Lung (tissue), 12 donors: ENCODE measurements around the gene DIO2. TPM values are rescaled to one million over a fixed set of nuclear protein-coding genes. Genes with fewer than 3 reads are reported as not detected.

Experiments
- ATAC-seq: fragments of 200-7000 bp; cut with Tn5 transposase; one replicate; pipeline ENCODE4 v1.9.1; 2020; ENCODE audit warnings: moderate number of reproducible peaks; ENCODE audit not compliant: insufficient read depth, low FRiP score
- DNase-seq, 3 donors: peaks; one replicate each; pipeline ENCODE4 v3.0.0-alpha.2; 2013 to 2017
- H3K27ac ChIP-seq, 2 donors: one replicate each; pipeline ENCODE4 v1.5.1; 2013; ENCODE audit warnings: mild to moderate bottlenecking in 2 of 2, moderate library complexity in 2 of 2, control low read depth in 1 of 2, inconsistent platforms in 1 of 2, low read depth in 1 of 2, low read length in 1 of 2
- H3K27me3 ChIP-seq, 3 donors: one replicate each; pipeline ENCODE4 v1.5.1; 2013; ENCODE audit warnings: low read length in 2 of 3; ENCODE audit not compliant: control insufficient read depth in 3 of 3, insufficient read depth in 3 of 3
- H3K36me3 ChIP-seq, 4 donors: one replicate each; pipeline ENCODE4 v1.5.1; 2013; ENCODE audit warnings: low read length in 4 of 4, mild to moderate bottlenecking in 1 of 4, moderate library complexity in 1 of 4; ENCODE audit not compliant: control insufficient read depth in 4 of 4, insufficient read depth in 4 of 4
- H3K4me1 ChIP-seq, 5 donors: one replicate each; pipeline ENCODE4 v1.5.1; 2013; ENCODE audit warnings: low read length in 5 of 5, mild to moderate bottlenecking in 2 of 5, moderate library complexity in 1 of 5; ENCODE audit not compliant: control insufficient read depth in 5 of 5, insufficient read depth in 5 of 5
- H3K4me3 ChIP-seq: one replicate; pipeline ENCODE4 v1.5.1; 2013; ENCODE audit warnings: mild to moderate bottlenecking, control low read depth, moderate library complexity
- H3K9ac ChIP-seq, 2 donors: one replicate each; pipeline ENCODE4 v1.5.1; 2013; ENCODE audit warnings: low read length in 2 of 2, control low read depth in 1 of 2; ENCODE audit not compliant: insufficient read depth in 1 of 2
- H3K9me3 ChIP-seq, 4 donors: one replicate each; pipeline ENCODE4 v1.5.1; 2013; ENCODE audit warnings: low read length in 3 of 4, mild to moderate bottlenecking in 1 of 4, moderate library complexity in 1 of 4; ENCODE audit not compliant: control insufficient read depth in 4 of 4, insufficient read depth in 3 of 4
- CTCF ChIP-seq: IDR thresholded peaks from 2 replicates; pipeline ENCODE4 v1.5.1; 2012; ENCODE audit warnings: mild to moderate bottlenecking; ENCODE audit errors: control extremely low read depth, extremely low read depth
- WGBS, 2 donors: extraction: QIAGEN DNeasy Blood & Tissue Kit; methylation state at CpG; one replicate each; pipeline ENCODE4 v1.1.7; 2013; 5-methylcytosine and 5-hydroxymethylcytosine counted together
- polyA plus RNA-seq, 2 donors: library from polyadenylated mRNA; stranded (reverse); fragments of 200-250 nt; gene quantifications; one replicate each; pipeline ENCODE4 v1.2.1, GENCODE V29; 2013
- total RNA-seq, 2 donors: library from RNA; depleted of rRNA in 1 of 2; stranded (reverse); fragments of >200 nt in 1 of 2; gene quantifications; one replicate each; pipeline ENCODE4 v1.2.1, GENCODE V29; 2014 to 2021
- donor health status: control.
- donor health status: control.
- donor health status: Bipolar disorder and iron deficiency.
- donor health status: healthy.
- donor health status: DM: yes; HTN: yes; CAD: no.

DIO2 gene
- total and polyA plus RNA-seq, 4 donors: 0.18 to 1.4 (median 0.50) TPM

GRCh38 chr14:80215081-80215480 lies 3.8 kb upstream of the DIO2 start:
- no peaks in the 10 kb centered on the region for H3K27me3 ChIP-seq
- H3K4me1 ChIP-seq: peaks cover 0 to 17% (median 0%) of the 10 kb centered on the region in 5 donors
- no peak for TF ChIP-seq CTCF
- no peak overlapping the region for H3K27ac ChIP-seq
- H3K36me3 ChIP-seq: no peaks in the 10 kb centered on the region
- ATAC-seq (no peak), DNase-seq (no peak)
- no peak overlapping the region for H3K4me3 ChIP-seq
- no peaks in the 10 kb centered on the region for H3K9me3 ChIP-seq
- 87 to 91% methylated on average over 4 of the region's 4 CpGs for WGBS, 2 donors
- H3K9ac ChIP-seq: no peak overlapping the region

GRCh38 chr14:80213602-80214001 lies 2.3 kb upstream of the DIO2 start:
- no peaks in the 10 kb centered on the region for H3K27me3 ChIP-seq
- TF ChIP-seq CTCF: no peak
- ATAC-seq: no peak

GRCh38 chr14:80212023-80212397 lies 706 bp upstream of the DIO2 start:
- Histone ChIP-seq H3K4me3 (no peak overlapping the region), H3K9ac (peak overlapping the region in 1 of 2 donors; percentile 68), H3K9me3 (no peaks in the 10 kb centered on the region), H3K36me3 (no peaks in the 10 kb centered on the region), H3K27me3 (no peaks in the 10 kb centered on the region), H3K4me1 (peaks cover 0 to 17% (median 0%) of the 10 kb centered on the region in 5 donors), H3K27ac (no peak overlapping the region)
- ATAC-seq: no peak
- peak in 2 of 3 donors; percentile 73 to 75 for DNase-seq
- TF ChIP-seq CTCF: no peak
- 3 to 6% methylated on average over 5 of the region's 5 CpGs for WGBS, 2 donors

More at GRCh38 chr14:80213602-80214001, 2.3 kb upstream of the DIO2 start:
- Histone ChIP-seq H3K4me3 (no peak overlapping the region), H3K4me1 (peaks cover 0 to 17% (median 0%) of the 10 kb centered on the region in 5 donors), H3K9ac (no peak overlapping the region), H3K36me3 (no peaks in the 10 kb centered on the region), H3K9me3 (no peaks in the 10 kb centered on the region), H3K27ac (no peak overlapping the region)
- peak in 2 of 3 donors; percentile 36 to 53 for DNase-seq
- 43 to 49% methylated on average over 4 of the region's 4 CpGs for WGBS, 2 donors

- ATAC-seq (no peak), DNase-seq (no peak)
- Histone ChIP-seq H3K36me3 (no peaks in the 10 kb centered on the region), H3K4me3 (no peak overlapping the region), H3K27ac (no peak overlapping the region), H3K27me3 (no peaks in the 10 kb centered on the region), H3K9me3 (no peaks in the 10 kb centered on the region), H3K9ac (no peak overlapping the region), H3K4me1 (peaks cover 0 to 10% (median 0%) of the 10 kb centered on the region in 5 donors)
- WGBS, 2 donors: 27 to 37% methylated on average over 1 of the region's 1 CpG
- no peak for TF ChIP-seq CTCF
These were observed 2.8 kb downstream of the DIO2 start for GRCh38 chr14:80208461-80208860.
